Measurements from ENCODE around the gene RUSF1.
"Not testable (repeated sequence)": the region's sequence is repeated elsewhere in the genome, so short reads cannot be mapped to it uniquely, and the experiment has no call there.

The RUSF1 gene

DNA sequence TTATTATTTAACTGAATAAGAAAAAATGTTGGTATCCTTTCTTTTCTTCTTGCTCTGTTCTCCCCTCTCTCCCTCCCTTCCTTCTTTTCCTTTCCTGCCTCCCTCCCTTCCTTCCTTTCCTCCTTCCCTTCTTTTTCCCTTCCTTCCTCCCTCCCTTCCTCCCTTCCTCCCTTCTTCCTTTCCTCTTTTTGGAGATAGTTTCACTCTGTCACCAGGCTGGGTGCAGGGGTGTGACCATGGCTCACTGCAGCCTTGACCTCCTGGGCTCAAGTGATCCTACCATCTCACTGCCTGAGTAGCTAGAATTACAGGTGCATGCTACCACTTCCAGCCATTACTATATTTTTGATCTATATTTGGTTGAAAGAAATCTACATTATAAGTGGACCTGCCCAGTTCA, 5.7 kb upstream of the RUSF1 start:
- no peak for DNase-seq

DNA sequence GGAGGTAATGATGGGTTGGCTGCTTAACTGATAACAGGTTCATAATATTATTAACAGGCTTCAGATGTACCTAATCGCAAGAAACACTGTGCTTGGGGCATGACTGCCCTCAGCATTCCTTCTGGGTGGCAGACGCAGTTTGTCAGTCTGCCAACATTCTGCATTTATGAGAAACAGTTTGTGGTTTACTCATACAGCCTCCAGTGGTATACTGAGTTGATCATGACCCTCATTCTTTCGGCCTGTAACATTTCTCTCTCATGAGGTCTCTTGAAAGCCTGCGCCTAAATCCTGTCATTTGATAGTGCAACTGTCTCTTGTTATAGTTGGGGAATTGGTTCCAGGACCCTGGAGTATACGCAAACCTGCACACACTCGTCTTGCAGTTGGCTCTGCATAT, 4.9 kb upstream of the RUSF1 start:
- no peak for DNase-seq

DNA sequence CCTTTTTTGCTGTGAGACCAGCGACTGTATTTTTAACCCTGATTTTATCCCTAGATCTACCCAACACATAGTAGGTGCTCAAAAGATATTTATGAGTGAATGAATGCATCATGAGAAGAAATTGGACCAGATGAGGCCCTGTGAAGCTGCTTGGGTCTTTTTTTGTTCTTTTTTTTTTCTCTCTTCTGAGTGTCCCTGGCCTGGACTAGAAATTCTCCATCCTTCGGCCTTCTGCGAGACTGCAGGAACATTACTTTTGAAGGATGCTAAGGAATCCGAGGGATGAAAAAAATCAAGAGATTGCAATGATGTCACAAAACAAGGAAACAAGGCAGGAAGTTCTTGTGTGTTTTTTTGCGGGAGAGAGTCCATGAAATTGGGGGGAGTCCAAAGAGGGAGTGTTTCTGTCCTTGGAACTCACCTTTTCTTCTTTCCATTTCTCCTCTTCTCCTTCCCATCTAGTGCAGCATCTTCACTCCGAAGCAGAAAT, 560 bp upstream of the RUSF1 start:
- DNase-seq, result peak in 1 of 2 donors; percentile 44

DNA sequence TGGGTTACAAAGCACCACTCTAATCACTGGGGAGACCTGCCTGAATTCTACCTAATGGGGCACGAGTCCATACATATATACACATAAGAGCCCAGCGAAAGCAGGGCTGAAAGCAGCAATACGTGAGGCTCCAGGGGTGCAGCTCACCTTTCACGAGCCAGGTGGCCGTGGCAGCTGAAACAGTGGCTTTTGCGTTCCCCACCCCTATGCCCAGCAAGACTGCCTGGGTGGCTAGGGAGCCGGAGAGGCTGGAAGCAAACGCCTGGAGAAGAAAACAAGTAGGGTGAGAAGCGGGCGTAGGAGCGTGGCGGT, 618 bp downstream of the RUSF1 start:
- DNase-seq, result no peak

DNA sequence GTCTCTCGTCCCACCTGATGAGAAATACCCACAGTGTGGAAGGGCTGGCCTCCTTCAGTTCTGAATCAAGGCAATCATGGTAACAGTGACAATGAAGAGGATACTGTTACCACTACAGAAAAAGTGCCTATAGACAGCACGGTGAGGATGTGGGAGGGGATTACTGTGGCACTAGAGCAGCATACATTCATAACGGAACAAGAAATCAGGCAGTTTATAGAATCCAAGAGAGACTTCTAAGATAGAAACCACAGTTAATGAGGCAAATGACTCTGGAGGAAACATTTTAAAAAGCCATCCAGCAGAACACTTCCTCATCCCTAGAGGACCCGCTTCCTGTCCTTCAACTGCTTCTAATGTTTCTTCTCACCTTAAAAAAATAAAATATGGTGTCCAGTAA, 2.7 kb downstream of the RUSF1 start:
- DNase-seq, result no peak

DNA sequence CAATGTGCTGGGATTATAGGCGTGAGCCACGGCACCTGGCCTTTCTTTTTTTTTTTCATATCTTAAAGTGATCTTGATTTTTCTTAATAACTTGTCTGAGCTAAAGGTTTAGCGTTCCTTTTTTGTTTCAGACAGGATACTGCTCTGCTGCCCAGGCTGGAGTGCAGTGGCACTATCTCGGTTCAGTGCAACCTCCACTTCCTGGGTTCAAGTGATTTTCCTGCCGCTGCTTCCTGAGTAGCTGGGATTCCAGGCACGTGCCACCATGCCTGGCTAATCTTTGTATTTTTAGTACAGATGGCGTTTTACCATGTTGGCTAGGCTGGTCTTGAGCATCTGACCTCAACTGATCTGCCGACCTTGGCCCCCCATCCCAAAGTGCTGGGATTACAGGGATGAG, 4.0 kb downstream of the RUSF1 start:
- no peak for DNase-seq

DNA sequence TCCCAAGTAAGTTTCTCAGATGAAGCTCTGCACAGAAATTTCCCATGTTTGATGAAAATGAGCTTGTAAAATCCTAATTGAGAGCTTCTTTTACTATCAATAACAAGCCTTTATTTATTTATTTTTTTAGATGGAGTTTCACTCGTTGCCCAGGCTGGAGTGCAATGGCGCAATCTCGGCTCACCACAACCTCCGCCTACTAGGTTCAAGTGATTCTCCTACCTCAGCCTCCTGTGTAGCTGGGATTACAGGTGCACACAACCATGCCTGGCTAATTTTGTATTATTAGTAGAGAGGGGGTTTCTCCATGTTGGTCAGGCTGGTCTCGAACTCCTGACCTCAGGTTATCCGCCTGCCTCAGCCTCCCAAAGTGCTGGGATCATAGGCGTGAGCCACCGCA, 4.6 kb downstream of the RUSF1 start:
- DNase-seq, result not testable (repeated sequence)

DNA sequence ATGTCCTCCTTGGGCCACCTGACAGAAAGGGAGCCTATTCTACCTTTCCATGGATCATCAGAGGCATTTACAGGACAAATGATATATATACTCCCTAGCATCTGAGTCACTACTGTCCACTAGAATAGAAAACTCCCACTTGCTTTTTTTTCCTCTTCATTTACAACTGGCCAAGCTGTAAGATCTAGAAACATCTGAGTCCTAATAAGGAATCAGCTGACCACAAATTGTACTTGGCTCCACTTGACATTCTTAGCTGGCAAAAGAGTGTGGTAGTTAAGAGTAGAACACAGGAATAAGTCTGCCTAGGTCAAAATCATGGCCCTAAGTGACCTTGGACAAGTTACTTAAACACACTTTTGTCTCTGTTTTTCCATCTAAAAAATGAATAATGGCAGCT, 5.2 kb downstream of the RUSF1 start:
- no peak for DNase-seq

DNA sequence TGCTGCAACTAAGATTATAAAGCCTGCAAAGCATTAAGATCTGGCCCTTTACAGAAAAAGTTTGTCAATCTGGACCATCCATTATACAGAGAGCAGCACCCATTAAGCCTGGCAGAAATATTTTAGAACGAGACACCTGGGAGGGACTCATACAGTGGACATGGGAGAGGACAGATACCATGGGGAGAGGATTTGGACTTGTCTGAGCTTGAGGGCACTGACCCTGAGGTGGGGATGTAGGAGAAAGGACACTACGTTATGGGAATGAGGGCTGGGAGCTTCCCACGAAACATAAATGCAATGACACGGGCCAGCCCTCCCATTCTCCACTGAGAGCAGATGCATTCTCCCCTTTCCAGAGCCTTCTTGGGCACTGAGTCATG, 6.2 kb downstream of the RUSF1 start:
- no peak for DNase-seq

DNA sequence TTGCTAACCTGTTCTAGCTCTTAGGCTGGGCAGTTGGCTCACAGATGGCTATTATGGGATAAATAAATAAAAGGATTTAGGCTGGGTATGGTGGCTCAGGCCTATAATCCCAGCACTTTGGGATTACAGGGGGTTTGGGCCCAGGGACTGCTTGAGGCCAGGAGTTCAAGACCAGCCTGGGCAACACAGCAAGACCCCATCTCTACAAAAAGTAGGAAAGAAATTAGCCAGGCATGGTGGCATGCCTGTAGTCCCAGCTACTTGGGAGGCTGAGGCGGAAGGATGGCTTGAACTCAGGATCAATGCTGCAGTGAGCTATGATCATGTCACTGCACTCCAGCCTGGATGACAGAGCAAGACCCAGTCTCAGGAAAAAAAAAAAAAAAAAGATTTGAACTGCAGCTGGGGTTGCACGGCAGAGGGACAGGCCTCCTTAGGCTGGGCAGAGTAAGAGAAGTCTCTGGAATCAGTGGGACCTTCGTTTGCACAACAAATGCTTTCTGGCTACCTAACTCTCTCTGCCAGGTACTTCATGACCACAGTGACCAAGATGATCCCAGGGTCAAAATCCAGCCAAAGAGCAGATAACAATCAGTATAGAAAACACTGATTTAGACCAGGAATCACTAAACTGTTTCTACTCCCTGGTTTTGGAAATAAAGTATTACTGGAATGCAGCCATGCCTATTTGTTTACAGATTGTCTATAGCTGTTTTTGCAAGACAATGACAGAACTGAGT, 6.8 kb downstream of the RUSF1 start:
- no peak for DNase-seq

DNA sequence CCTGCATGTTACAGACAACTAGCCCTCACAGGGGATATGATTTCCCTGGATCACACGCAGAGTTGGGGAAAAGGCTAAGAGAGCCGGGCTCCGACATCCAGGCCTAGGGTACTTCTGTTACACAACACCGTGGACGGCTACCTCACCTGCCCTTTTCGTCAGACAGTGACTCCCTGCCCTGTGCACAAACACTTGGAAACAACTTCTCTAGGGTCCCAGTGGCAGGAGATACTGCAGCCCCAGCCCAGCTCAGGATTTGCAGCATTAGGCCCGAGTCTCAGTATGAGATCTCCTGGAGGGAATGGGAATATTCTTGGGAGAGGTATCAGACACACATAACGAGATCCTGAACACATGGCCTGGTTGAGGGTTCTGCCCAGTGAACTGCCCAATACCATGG, 8.3 kb downstream of the RUSF1 start:
- DNase-seq, result no peak

DNA sequence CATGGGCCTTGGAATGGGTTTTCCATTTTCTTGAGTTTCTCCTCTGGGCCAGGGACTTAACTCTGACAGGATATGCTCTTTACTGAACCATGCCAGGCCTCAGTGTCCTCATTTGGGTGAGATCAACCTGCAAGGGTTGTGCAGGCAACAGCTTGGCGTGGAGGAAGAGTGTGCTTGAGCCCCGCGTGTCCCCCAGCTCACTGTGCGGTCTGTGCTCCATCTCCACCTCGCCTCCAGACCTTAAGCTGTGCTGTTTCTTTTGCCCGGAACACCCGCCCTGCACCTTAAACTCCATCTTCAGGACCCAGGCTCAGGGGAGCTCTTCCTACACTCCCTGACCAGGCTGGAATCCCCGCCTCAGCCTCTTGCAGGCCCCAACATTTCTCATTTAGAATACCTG, 9.7 kb downstream of the RUSF1 start:
- DNase-seq, result no peak

DNA sequence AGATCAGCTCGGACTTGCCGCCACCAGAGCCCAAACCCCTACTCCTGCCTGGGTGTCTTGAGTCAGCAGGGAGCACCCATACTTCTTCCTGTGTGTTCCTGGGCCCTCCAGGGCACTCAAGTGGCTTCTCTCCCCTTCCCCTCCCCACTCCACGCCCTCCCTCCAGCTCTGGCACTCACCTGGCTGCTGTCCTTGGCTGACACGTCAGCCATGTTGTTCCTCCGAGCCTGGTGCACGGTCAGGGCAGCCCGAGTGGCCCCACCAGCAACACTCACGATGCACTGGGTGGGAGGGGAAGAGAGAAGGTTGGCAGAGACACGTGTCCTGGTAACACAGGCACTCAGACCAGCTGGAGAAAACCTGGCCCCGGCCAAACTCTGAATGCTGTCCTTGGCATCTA, 11.5 kb downstream of the RUSF1 start:
- DNase-seq, result no peak

DNA sequence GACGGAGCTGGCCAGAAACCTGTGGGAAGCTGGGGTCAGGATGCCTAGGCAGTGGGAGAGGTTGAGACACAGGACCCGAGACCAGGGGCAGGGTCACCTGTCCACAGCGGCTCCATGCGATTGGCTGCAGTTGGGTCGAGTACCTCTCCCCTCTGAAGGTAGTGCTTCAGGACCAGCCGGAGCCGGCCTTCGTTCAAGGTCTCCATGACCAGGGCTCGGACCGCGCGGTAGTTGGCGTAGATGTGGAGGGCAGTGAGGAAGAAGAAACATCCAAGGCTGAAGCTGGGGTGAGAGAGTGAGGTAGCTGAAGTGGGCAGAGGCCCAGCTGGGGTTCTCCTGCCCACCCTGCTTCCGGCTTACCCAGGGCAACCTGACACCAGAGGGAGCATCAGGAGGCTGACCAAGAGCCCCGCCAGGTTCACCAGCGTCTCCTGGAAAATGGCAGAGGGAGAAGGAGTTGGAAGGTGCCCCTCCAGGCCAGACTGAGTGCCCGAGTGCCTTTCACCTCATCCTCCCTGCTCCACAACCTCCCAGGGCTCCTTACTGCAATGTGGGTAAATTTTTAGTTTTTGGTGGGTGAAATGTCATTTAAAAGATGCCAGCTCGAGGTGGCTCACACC, 14.6 kb downstream of the RUSF1 start:
- DNase-seq, result no peak

DNA sequence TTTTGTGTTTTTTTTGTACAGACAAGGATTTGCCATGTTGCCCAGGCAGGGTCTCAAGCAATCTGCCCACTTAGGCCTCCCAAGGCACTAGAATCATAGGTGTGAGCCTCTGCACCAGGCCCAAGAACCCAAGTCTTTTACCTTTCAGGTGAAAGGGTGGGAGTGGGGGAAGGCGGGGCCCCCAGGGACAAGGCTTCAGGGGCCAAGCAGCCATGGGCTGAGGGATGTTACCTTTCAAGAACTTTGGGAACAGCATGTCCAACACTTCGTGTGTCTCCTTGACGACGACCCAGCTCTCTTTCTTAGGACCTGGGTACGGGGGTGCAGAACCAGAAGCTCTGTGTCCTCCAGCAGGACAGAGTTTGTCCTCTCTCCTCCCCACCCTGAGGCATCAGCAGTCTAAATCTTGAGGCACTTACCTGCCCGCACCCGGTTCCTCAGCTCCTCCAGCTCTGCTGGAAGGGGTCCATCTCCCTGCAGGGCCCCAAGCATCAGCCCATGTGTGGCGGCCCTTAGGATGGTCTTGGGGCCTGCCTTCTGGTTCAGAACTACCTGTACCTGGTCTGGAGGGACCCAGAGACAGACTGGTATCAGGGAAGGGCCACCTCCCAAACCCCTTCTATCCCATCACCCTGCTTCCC, 16.3 kb downstream of the RUSF1 start:
- no peak for DNase-seq

DNA sequence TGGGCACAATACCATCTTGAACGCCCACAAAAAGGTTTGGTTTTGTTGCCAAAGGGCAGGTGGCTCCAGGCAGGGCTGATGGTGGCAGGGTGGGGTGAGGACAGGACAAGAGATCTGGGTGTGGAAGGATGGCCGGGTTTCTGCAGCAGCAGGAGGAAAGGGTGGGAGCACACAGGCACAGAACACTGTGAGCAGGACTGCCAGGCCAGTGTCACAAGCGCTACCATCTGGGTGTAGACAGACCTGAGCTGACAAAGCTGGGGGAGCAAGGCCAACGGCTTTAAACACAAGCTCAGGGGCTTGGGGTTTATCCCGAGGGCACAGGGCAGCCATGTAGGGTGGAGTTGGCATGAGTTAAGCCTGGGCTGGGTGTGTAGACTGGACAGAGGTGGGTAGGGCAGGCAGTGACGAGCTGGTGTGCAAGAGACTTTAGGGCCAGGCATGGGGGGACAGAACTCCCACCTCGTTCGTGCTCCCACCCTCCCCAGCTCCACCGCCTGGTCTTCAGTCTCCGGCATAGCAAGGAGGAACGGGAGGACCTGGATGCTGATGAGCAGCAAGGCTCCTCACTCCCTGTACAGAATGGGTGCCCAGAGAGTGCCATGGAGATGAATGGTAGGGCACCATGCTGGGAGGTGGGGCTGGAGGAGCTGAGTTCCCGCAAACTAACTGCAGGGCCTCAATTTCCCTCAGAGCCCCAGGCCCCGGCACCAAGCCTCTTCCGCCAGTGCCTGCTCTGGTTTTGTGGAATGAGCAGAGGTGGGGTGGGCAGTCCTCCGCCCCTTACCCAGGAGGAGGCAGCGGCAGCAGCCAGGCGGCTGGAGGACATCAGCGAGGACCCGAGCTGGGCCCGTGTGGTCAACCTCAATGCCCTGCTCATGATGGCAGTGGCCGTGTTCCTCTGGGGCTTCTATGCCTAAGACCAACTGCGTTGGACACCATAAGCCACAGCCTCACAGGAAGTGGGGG, 18.3 kb downstream of the RUSF1 start:
- DNase-seq, result no peak

DNA sequence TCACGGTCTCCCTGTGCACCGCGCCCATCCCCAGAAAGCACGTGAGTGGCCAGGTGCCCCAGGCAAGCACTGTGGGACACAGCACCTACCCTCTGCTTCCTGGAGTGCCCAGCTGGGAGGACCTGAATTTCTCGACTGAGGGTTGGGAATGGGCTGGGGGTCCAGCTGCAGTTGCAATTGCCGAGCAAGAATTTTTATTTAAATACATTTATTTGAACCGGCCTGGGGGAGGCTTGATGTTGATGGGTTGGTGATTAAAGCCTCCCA, 19.0 kb downstream of the RUSF1 start:
- no peak for DNase-seq

DNA sequence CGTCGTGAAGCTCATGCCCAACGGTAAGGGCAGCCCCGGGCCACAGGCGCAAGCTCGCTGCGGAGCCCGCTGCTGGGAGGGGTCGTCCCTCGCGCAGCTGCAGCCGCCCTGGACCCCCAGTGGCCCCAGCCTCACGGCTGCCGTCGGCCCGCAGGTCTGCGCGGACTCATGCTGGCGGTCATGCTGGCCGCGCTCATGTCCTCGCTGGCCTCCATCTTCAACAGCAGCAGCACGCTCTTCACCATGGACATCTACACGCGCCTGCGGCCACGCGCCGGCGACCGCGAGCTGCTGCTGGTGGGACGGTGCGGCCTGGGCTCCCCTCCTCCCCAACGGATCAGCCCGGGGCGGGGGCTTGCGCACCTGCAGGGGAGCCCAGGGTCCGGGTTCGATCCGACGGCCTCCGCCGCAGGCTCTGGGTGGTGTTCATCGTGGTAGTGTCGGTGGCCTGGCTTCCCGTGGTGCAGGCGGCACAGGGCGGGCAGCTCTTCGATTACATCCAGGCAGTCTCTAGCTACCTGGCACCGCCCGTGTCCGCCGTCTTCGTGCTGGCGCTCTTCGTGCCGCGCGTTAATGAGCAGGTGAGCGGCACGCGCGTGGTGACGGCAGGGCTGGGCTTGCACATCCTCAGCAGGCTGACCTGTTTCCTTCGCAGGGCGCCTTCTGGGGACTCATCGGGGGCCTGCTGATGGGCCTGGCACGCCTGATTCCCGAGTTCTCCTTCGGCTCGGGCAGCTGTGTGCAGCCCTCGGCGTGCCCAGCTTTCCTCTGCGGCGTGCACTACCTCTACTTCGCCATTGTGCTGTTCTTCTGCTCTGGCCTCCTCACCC, 19.5 kb downstream of the RUSF1 start:
- DNase-seq, result no peak

DNA sequence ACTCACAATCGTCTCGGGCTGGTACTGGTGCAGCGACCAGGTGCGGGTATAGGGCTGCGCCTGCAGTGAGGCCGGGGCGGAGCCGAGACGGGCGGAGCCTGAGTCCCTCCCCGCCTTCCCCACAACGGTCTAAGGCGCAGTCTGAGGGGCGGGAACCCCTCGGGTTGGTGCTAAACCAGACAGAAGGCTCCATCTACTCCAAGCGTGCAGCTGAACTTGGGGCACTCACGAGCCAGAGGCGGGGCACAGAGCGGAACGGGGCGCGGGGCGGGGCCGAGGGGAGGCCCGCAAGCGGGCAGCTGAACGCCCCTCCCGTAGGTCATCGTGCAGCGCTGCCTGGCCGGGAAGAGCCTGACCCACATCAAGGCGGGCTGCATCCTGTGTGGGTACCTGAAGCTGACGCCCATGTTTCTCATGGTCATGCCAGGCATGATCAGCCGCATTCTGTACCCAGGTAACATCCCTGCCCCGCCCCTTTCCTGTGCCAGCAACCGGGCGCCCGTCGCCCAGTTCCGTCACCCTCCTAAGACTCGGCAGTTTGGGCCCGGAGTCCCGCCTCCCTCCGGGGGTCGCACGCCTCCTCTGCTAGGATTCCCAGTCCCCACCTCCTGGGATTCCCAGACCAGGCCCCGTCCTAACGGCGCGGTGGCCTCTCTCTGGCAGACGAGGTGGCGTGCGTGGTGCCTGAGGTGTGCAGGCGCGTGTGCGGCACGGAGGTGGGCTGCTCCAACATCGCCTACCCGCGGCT, 20.3 kb downstream of the RUSF1 start:
- no peak for DNase-seq

DNA sequence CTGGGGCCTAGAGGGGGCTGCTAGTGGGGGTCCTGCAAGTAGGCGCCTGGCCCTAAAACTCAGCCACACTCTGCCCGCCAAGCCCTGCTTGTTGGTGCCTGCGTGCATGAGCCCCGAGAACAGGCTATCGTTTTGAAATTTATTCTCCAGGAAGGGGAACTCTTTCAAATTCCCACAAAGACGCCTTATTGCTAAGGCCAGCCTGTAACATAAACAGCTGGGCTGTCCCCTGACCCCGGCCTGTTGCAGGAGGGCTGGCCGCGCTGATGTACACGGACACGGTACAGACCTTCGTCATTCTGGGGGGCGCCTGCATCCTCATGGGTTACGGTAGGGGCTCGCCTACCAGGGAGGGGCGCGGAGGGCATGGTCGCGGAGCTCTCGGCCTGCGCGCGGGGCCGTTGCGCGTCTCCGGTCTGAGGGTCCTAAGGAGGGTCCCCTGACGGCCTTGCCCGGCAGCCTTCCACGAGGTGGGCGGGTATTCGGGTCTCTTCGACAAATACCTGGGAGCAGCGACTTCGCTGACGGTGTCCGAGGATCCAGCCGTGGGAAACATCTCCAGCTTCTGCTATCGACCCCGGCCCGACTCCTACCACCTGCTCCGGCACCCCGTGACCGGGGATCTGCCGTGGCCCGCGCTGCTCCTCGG, 21.0 kb downstream of the RUSF1 start:
- no peak for DNase-seq

DNA sequence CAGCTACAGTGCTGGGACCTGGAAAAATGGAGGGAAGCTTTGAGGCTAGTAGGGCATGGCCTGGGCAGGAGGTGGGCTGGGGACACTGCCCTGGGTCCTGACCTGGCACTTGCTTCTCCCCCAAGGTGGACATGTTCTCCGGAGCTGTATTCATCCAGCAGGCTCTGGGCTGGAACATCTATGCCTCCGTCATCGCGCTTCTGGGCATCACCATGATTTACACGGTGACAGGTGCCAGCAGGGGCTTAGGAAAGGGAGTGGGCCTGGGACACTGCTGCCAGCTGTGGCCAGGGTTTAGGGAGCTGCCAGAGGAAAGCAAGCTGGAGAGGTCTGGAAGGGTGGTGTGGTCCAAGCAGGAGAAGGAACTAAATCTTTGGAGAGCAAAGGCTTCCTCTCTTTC, 22.1 kb downstream of the RUSF1 start:
- no peak for DNase-seq
